GM13976 (cell line): ENCODE measurements around the gene SSC5D.

Experiments
- DNase-seq: peaks from one replicate; pipeline ENCODE4 v3.0.0; 2012; ENCODE audit warnings: low spot score
- in situ Hi-C: fragments of 300-500 bp; cut with MboI; formaldehyde crosslinking; loops from one replicate; pipeline ENCODE4 v1.12.0; 2022; ENCODE audit warnings: low sequenced_read_pairs, mixed read lengths, inconsistent platforms; ENCODE audit not compliant: unreplicated experiment
- TF ChIP-seq, protein P1 (sequence below): IDR thresholded peaks from 2 replicates; pipeline ENCODE4 v1.5.1; 2012; ENCODE audit warnings: borderline replicate concordance, mild to moderate bottlenecking; ENCODE audit not compliant: insufficient read depth; ENCODE audit errors: extremely low read depth, missing control alignments, control extremely low read depth

SSC5D gene

GRCh38 chr19:55473225-55474012 is 14.8 kb upstream of the SSC5D start:
- DNase-seq = no peak
- in situ Hi-C loops = no loop called here

DNA sequence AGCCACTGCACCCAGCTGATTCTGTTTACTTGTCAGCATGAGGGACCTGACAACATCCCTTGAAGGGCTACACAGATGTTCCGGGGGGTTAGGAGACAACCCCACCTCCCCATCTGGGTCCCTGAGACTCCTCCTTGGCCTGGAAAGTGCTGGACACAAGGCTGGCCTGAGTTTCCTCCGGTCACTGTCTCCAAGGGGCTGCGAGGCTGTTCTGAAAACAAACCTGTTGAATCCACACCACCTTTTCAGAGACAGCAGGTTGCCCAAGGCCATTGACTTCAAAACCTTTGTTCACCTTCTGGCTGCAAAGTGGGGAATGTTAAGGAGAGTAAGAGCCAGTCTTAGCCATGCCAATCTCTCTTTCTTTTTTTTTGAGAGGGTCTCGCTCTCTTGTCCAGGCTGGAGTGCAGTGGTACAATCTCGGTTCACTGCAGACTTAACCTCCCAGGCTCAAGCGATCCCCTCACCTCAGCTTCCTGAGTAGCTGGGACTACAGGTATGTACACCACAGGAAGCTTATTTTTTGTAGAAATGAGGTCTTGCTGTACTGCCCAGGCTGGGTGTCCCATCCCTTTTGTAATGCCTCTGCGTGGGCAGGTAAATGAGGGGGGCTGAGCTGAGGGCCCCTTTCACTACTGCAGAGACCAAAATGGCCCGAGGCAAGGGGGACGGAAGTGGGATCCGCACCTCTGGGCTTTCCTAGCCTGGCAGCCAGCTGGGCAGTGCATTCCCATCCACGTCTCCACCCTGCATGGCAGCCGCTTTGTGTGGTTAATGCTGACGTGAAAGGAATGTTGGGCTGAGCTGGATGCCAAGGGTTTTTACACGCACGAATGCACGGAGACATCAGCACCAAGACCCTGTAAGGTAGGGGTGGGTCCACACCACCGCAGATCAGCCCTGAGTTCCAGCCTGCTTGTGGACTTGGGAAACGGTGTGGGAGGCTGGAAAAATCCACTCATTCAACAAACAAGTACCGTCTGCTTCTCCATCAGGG is 13.7 kb upstream of the SSC5D start:
- no peak for DNase-seq
- in situ Hi-C loops = no loop called here
- TF ChIP-seq, protein P1, sequence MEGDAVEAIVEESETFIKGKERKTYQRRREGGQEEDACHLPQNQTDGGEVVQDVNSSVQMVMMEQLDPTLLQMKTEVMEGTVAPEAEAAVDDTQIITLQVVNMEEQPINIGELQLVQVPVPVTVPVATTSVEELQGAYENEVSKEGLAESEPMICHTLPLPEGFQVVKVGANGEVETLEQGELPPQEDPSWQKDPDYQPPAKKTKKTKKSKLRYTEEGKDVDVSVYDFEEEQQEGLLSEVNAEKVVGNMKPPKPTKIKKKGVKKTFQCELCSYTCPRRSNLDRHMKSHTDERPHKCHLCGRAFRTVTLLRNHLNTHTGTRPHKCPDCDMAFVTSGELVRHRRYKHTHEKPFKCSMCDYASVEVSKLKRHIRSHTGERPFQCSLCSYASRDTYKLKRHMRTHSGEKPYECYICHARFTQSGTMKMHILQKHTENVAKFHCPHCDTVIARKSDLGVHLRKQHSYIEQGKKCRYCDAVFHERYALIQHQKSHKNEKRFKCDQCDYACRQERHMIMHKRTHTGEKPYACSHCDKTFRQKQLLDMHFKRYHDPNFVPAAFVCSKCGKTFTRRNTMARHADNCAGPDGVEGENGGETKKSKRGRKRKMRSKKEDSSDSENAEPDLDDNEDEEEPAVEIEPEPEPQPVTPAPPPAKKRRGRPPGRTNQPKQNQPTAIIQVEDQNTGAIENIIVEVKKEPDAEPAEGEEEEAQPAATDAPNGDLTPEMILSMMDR = no peak

More at GRCh38 chr19:55473225-55474012, 14.8 kb upstream of the SSC5D start:
- TF ChIP-seq, protein P1 = no peak

- DNase-seq = peak; percentile 99
- in situ Hi-C loops = no loop called here
- TF ChIP-seq, protein P1 = no peak
These were observed 12.0 kb upstream of the SSC5D start, which contains the start of gene ZNF628 for GRCh38 chr19:55476100-55476775. ZNF628 (plus strand) TSS chr19:55476617; CDS start chr19:55479911, 3,294 bp downstream.

DNA sequence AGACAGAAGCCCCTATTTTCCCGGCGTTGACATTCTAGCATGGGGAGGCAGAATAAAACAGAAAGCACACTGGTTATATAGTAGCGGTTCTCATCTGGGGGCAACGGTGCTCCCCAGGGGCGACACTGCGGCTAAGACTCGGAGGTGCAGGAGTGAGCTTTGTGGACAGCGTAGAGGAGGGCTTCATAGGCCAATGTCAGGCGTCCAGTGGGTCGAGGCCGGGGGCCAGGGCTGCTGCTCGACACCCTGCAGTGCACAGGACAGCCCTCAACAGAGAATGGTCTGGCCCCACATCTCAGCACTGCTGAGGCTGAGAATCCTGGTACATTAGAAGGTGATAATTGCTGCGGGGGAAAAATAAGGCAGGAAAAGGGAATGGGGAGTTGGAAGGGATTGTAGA is 10.3 kb upstream of the SSC5D start:
- in situ Hi-C loops = no loop called here
- TF ChIP-seq, protein P1 = no peak
- DNase-seq = no peak

GRCh38 chr19:55478364-55478763 is 9.9 kb upstream of the SSC5D start:
- in situ Hi-C loops = no loop called here
- DNase-seq = no peak
- TF ChIP-seq, protein P1 = no peak

DNA sequence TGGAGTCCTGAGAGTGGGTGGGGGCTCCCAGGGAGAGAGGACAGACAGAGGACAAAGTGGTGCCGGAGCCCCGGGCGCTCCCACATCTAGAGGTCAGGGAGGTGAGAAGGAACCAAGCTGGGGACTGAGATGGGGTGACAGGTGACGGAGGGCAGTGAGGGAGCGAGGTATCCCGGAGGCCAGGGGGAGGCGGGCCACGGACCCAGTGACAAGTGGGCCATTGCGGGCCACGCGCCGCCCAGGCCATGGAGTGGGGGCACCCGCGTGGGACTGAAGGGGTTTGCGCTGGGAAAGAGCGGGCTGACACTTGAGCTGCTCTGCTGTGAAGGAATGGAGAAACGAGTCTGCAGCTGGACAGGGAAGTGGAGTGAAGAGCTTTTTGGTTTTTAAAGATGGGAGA is 9.2 kb upstream of the SSC5D start:
- in situ Hi-C loops = no loop called here
- no peak for DNase-seq
- TF ChIP-seq, protein P1 = no peak
